ENCODE results near the gene EFNA5. TPM values are rescaled to one million over a fixed set of nuclear protein-coding genes. Genes with fewer than 3 reads are reported as not detected.

Gene EFNA5
- total and polyA plus RNA-seq, 2 of the 8 experiments (the other 6 are each of a cell fraction or from before 2014, with no cell fraction given), result 9.6 to 21.8 TPM

GRCh38 chr5:107663697-107664096 is 7.0 kb downstream of the EFNA5 start:
- Histone ChIP-seq H3K4ac (replicated peaks; ENCODE audit: insufficient read length, low read depth, low read length) (no peak overlapping the region), H2BK12ac (ENCODE audit: low read depth, low read length) (no peak overlapping the region), H2BK120ac (replicated peaks; ENCODE audit: low read depth, low read length) (no peak overlapping the region), H3K9ac (replicated peaks in 1 of 4; ENCODE audit: extremely low read depth in 1 of 4, low read depth in 3 of 4, low read length in 3 of 4) (no peak overlapping the region), H3K27ac (ENCODE audit: low read depth, low read length) (no peak overlapping the region), H2BK15ac (ENCODE audit: low read length) (no peak overlapping the region), H3K18ac (ENCODE audit: extremely low read depth, low read length) (no peak overlapping the region), H3K27me3 (replicated peaks in 1 of 4; ENCODE audit: control insufficient read depth in 3 of 4, extremely low read depth in 1 of 4, insufficient read depth in 3 of 4, low read length in 3 of 4) (peaks cover 0 to 5% (median 2%) of the 10 kb centered on the region in 4 experiments; a peak in 2 of 7 replicates), H2BK5ac (ENCODE audit: low read depth, low read length) (no peak overlapping the region), H3K36me3 (ENCODE audit: control insufficient read depth in 2 of 4, insufficient read depth in 4 of 4, low read length in 3 of 4) (peaks cover 0 to 3% (median 0%) of the 10 kb centered on the region in 4 experiments; a peak in 1 of 8 replicates), H2BK20ac (ENCODE audit: low read length) (no peak overlapping the region), H4K5ac (ENCODE audit: insufficient read length, low read depth, low read length) (no peak overlapping the region), H3K4me2 (ENCODE audit: insufficient read depth in 1 of 2, low read depth in 2 of 2, low read length in 2 of 2) (no peak overlapping the region), H3K79me2 (ENCODE audit: control insufficient read depth in 1 of 2, insufficient read depth in 2 of 2, low read length in 2 of 2) (peaks cover 0 to 59% of the 10 kb centered on the region in 2 experiments; a peak in 3 of 4 replicates), H4K8ac (ENCODE audit: extremely low read depth, insufficient read depth, low read length) (no peak overlapping the region), H3K9me3 (ENCODE audit: insufficient read depth in 2 of 2, low read depth in 1 of 2, low read length in 1 of 2) (no peaks in the 10 kb centered on the region), H2AFZ (ENCODE audit: low read length) (no peak overlapping the region), H3K4me3 (ENCODE audit: extremely low read depth in 1 of 4, insufficient read depth in 2 of 4, low read depth in 3 of 4, low read length in 4 of 4) (no peak overlapping the region), H3K14ac (ENCODE audit: insufficient read length) (no peak overlapping the region), H3K79me1 (ENCODE audit: low read depth, low read length) (no peaks in the 10 kb centered on the region; the same call in none of the 2 replicates), H4K91ac (replicated peaks; ENCODE audit: insufficient read length, low read length) (no peak overlapping the region), H2AK5ac (ENCODE audit: low read depth, low read length) (no peak overlapping the region), H3K56ac (replicated peaks; ENCODE audit: insufficient read length, low read depth, low read length) (no peak overlapping the region), H4K20me1 (replicated peaks in 1 of 2; ENCODE audit: control insufficient read depth in 1 of 2, insufficient read depth in 2 of 2, low read length in 2 of 2) (no peaks in the 10 kb centered on the region), H3K23me2 (ENCODE audit: low read depth, low read length) (no peaks in the 10 kb centered on the region), H3K4me1 (replicated peaks in 1 of 4; ENCODE audit: control insufficient read depth in 3 of 4, insufficient read depth in 4 of 4, low read length in 3 of 4) (peaks cover 0 to 5% (median 1%) of the 10 kb centered on the region in 4 experiments; a peak in 3 of 7 replicates), H3K23ac (ENCODE audit: insufficient read length) (no peak overlapping the region)
- POLR2A ChIA-PET (ENCODE audit: partially characterized antibody), result interaction anchor here (1.0 to 1.4 kb wide), 2 partner anchors 9 to 10 kb away, joined by 3 read pairs; no protein-coding TSS in a partner anchor
- no peak for FAIRE-seq
- DNase-seq (ENCODE audit: low read depth in 1 of 2, low spot score in 2 of 2), result no peak
- CTCF ChIA-PET (ENCODE audit: partially characterized antibody), result interaction anchor here (1.2 to 1.8 kb wide), 4 partner anchors 11 to 124 kb away, joined by 3 to 4 read pairs (median 3); no protein-coding TSS in a partner anchor
- 80% methylated on average over 1 of the region's 1 CpG; no CpG with 5 or more reads in 1 of the 2 experiments for WGBS, 2 experiments (ENCODE audit: extremely low coverage in 1 of 2, insufficient coverage in 1 of 2, insufficient read length in 1 of 2, insufficient replicate concordance in 2 of 2, low coverage in 1 of 2, low lambda C conversion rate in 2 of 2, missing lambda C conversion rate in 1 of 2)
- no peak for TF ChIP-seq FOSL1 (IDR thresholded peaks at IDR 0.05; ENCODE audit: insufficient read depth, low read depth, low read length)
- no peak for TF ChIP-seq EP300 (IDR thresholded peaks at IDR 0.05; ENCODE audit: borderline replicate concordance in 1 of 2, low read depth in 2 of 2, low read length in 2 of 2)
- TF ChIP-seq SP4 (IDR thresholded peaks at IDR 0.05; ENCODE audit: low read length), result no peak
- TF ChIP-seq ATF3 (IDR thresholded peaks at IDR 0.05; ENCODE audit: insufficient read depth, low read depth, low read length), result no peak
- TF ChIP-seq ZNF274 (IDR thresholded peaks at IDR 0.05; ENCODE audit: borderline replicate concordance, extremely low read depth, low read length), result no peak
- no peak for TF ChIP-seq CBX8 (IDR thresholded peaks at IDR 0.05; ENCODE audit: borderline replicate concordance, low read depth, low read length)
- TF ChIP-seq RNF2 (IDR thresholded peaks at IDR 0.05; ENCODE audit: borderline replicate concordance, low read depth, low read length, missing control alignments, poor library complexity, severe bottlenecking), result no peak
- no peak for TF ChIP-seq SRF (IDR thresholded peaks at IDR 0.05; ENCODE audit: low read depth, low read length)
- TF ChIP-seq CHD1 (IDR thresholded peaks at IDR 0.05; ENCODE audit: low read depth, low read length), result no peak
- no peak for TF ChIP-seq USF2 (IDR thresholded peaks at IDR 0.05; ENCODE audit: low read length)
- no peak for TF ChIP-seq MAFK (IDR thresholded peaks at IDR 0.05; ENCODE audit: low read depth, low read length)
- TF ChIP-seq POLR2AphosphoS5 (IDR thresholded peaks at IDR 0.05; ENCODE audit: low read depth, low read length), result no peak

All from H1 (cell line).